Measurements from ENCODE around the gene AFAP1L2.

Gene AFAP1L2

DNA sequence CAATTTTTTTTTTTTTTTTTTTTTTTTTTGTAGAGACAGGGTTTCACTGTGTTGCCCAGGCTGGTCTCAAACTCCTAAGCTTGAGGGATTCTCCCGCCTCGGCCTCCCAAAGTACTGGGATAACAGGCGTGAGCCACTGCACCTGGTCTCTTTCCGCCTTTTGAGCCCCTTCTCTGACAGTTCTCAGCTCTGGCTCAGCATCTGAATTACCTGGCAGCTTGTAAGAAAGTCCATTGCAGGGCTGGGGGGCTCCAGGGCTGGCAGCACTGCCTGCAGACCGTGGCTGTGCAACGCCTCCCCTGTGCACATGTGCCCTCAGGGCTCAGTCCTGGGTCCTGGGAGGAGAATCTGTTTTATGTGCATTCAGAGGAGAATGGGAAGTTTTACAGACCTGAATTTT is 127.6 kb downstream of the AFAP1L2 start:
- Mint-ChIP-seq H3K36me3 (ENCODE audit: insufficient read depth) (no peaks in the 10 kb centered on the region), H3K27me3 (peaks cover 56% of the 10 kb centered on the region), H3K4me1 (no peaks in the 10 kb centered on the region), H3K9me3 (no peaks in the 10 kb centered on the region), H3K27ac (ENCODE audit: low read depth) (no peak overlapping the region), H3K4me3 (no peak overlapping the region)
- ATAC-seq (replicated peaks; ENCODE audit: extremely low read depth, poor library complexity, severe bottlenecking) (no peak), DNase-seq (ENCODE audit: low spot score in 2 of 2) (no peak)

DNA sequence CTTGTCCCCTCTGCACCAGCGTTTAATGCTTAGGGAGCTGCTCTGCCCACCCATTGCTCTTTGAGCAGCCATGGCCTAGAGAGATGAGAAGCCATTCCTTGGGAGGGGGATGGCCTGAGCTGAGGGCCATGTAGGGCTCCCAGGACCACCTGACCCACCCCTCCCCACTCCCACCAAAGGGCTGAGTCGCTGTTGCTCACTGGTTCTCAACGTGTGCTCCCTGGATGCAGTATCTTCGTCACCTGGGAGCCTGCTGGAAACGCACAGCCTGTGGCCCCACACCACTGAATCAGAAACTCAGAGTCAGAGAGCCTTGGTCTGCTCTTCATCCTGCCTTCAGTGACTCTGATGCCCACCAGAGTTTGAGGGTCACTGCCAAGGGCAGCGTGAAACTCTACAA is 128.2 kb downstream of the AFAP1L2 start:
- no peak overlapping the region for H3K27ac Mint-ChIP-seq (ENCODE audit: low read depth)
- no peaks in the 10 kb centered on the region for H3K36me3 Mint-ChIP-seq (ENCODE audit: insufficient read depth)
- H3K4me1 Mint-ChIP-seq, result no peaks in the 10 kb centered on the region
- no peak overlapping the region for H3K4me3 Mint-ChIP-seq
- ATAC-seq (replicated peaks; ENCODE audit: extremely low read depth, poor library complexity, severe bottlenecking) (no peak), DNase-seq (ENCODE audit: low spot score in 2 of 2) (no peak)
- peaks cover 62% of the 10 kb centered on the region for H3K27me3 Mint-ChIP-seq
- H3K9me3 Mint-ChIP-seq, result no peaks in the 10 kb centered on the region

DNA sequence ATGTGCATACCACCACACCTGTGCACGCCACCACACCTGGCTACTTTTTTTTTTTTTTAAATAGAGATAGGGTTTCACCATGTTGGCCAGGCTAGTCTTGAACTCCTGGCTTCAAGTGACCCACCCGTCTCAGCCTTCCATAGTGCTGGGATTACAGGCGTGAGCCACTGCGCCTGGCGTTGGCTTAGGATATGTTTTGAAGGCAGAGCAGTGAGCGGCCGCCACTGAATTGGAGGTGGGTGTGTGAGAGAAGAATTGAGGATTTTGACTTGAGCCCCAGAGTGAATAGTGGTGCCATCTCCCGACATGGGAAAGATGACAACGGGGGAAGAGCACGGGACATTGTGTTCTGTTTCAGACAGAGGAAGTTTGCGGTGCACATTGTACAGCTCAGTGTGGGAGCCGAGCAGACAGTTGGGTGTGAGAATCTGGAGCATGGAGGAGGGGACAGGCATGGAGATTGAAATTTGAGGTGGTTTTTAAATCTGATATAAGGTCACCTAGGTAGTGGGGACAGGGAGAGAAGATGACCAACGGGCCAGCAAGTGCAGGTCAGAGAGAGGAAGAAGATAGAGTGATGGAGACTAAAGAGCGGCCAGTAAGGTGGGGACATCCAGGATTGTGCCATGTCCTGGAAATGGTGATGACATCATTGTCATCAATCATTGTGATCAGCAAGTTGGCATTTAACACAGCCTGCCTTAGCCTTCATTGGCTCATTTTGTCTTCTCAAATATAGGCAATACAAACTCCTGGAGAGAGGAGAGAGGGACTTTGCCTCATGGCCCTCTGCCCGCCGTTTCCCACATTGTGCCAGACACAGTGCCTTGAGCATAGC is 129.5 kb downstream of the AFAP1L2 start:
- H3K4me3 Mint-ChIP-seq, result no peak overlapping the region
- no peaks in the 10 kb centered on the region for H3K9me3 Mint-ChIP-seq
- H3K27ac Mint-ChIP-seq (ENCODE audit: low read depth), result no peak overlapping the region
- DNase-seq (ENCODE audit: low spot score in 2 of 2), result no peak
- H3K36me3 Mint-ChIP-seq (ENCODE audit: insufficient read depth), result no peaks in the 10 kb centered on the region
- H3K27me3 Mint-ChIP-seq, result peaks cover 73% of the 10 kb centered on the region
- H3K4me1 Mint-ChIP-seq, result no peaks in the 10 kb centered on the region
- ATAC-seq (replicated peaks; ENCODE audit: extremely low read depth, poor library complexity, severe bottlenecking), result no peak

GRCh38 chr10:114273910-114274309 is 130.4 kb downstream of the AFAP1L2 start:
- Mint-ChIP-seq H3K27ac (ENCODE audit: low read depth) (no peak overlapping the region), H3K4me1 (no peaks in the 10 kb centered on the region), H3K36me3 (ENCODE audit: insufficient read depth) (no peaks in the 10 kb centered on the region), H3K27me3 (peaks cover 73% of the 10 kb centered on the region), H3K9me3 (no peaks in the 10 kb centered on the region), H3K4me3 (no peak overlapping the region)
- no peak for ATAC-seq (replicated peaks; ENCODE audit: extremely low read depth, poor library complexity, severe bottlenecking)
- DNase-seq (ENCODE audit: low spot score in 2 of 2), result no peak

GRCh38 chr10:114272696-114273095 is 131.6 kb downstream of the AFAP1L2 start:
- no peaks in the 10 kb centered on the region for H3K9me3 Mint-ChIP-seq
- no peaks in the 10 kb centered on the region for H3K4me1 Mint-ChIP-seq
- no peaks in the 10 kb centered on the region for H3K36me3 Mint-ChIP-seq (ENCODE audit: insufficient read depth)

GRCh38 chr10:114271779-114272167 is 132.5 kb downstream of the AFAP1L2 start:
- DNase-seq (ENCODE audit: low spot score in 2 of 2), result no peak
- Mint-ChIP-seq H3K27me3 (peaks cover 54% of the 10 kb centered on the region), H3K36me3 (ENCODE audit: insufficient read depth) (no peaks in the 10 kb centered on the region), H3K4me1 (no peaks in the 10 kb centered on the region), H3K9me3 (no peaks in the 10 kb centered on the region), H3K4me3 (no peak overlapping the region), H3K27ac (ENCODE audit: low read depth) (no peak overlapping the region)
- ATAC-seq (replicated peaks; ENCODE audit: extremely low read depth, poor library complexity, severe bottlenecking), result no peak

More at GRCh38 chr10:114272696-114273095, 131.6 kb downstream of the AFAP1L2 start:
- ATAC-seq (replicated peaks; ENCODE audit: extremely low read depth, poor library complexity, severe bottlenecking), result no peak
- H3K27ac Mint-ChIP-seq (ENCODE audit: low read depth), result no peak overlapping the region
- H3K27me3 Mint-ChIP-seq, result peaks cover 61% of the 10 kb centered on the region
- H3K4me3 Mint-ChIP-seq, result no peak overlapping the region
- no peak for DNase-seq (ENCODE audit: low spot score in 2 of 2)

GRCh38 chr10:114271075-114271778 is 133.1 kb downstream of the AFAP1L2 start:
- Mint-ChIP-seq H3K9me3 (no peaks in the 10 kb centered on the region), H3K4me1 (no peaks in the 10 kb centered on the region), H3K36me3 (ENCODE audit: insufficient read depth) (no peaks in the 10 kb centered on the region), H3K27ac (ENCODE audit: low read depth) (no peak overlapping the region), H3K27me3 (peaks cover 54% of the 10 kb centered on the region), H3K4me3 (no peak overlapping the region)
- ATAC-seq (replicated peaks; ENCODE audit: extremely low read depth, poor library complexity, severe bottlenecking) (no peak), DNase-seq (ENCODE audit: low spot score in 2 of 2) (no peak)

GRCh38 chr10:114266521-114266920 is 137.8 kb downstream of the AFAP1L2 start:
- ATAC-seq (replicated peaks; ENCODE audit: extremely low read depth, poor library complexity, severe bottlenecking) (no peak), DNase-seq (ENCODE audit: low spot score in 2 of 2) (no peak)
- Mint-ChIP-seq H3K9me3 (no peaks in the 10 kb centered on the region), H3K4me1 (no peaks in the 10 kb centered on the region), H3K27me3 (peaks cover 15% of the 10 kb centered on the region), H3K36me3 (ENCODE audit: insufficient read depth) (no peaks in the 10 kb centered on the region), H3K27ac (ENCODE audit: low read depth) (no peak overlapping the region), H3K4me3 (no peak overlapping the region)

DNA sequence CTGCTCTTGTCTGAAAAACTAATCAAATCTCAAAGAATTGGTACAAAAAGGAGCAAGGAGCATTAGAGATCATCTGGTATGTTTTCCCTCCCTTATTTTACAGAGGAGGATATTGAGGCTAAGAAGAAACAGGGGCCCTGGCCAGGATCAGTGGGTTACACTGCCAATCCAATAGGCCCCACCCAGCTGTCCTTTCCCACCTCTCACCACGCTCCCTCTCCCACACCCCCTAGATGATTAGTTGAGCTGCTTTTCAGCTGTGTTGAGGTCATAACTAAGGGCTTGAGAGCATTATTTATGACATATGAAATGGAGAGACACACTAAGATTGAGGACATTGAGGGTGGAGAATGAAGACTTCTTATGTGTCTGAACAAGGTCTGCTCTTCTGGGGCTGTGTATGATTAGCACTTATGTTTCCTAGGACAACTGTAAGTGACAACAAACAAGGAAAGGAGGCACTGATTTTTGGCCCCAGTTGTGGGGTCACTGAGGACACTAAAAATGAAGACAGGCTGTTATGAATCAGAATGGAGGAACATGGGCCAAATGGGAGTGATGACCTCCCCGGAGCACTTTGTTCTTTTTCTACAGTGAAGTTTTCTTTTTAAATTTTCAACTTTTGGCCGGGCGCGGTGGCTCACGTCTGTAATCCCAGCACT is 138.8 kb downstream of the AFAP1L2 start:
- DNase-seq (ENCODE audit: low spot score in 2 of 2) (no peak), ATAC-seq (replicated peaks; ENCODE audit: extremely low read depth, poor library complexity, severe bottlenecking) (no peak)
- H3K4me1 Mint-ChIP-seq, result no peaks in the 10 kb centered on the region
- H3K27me3 Mint-ChIP-seq, result peaks cover 5% of the 10 kb centered on the region
- H3K9me3 Mint-ChIP-seq, result no peaks in the 10 kb centered on the region
- H3K4me3 Mint-ChIP-seq, result no peak overlapping the region
- no peaks in the 10 kb centered on the region for H3K36me3 Mint-ChIP-seq (ENCODE audit: insufficient read depth)
- no peak overlapping the region for H3K27ac Mint-ChIP-seq (ENCODE audit: low read depth)

DNA sequence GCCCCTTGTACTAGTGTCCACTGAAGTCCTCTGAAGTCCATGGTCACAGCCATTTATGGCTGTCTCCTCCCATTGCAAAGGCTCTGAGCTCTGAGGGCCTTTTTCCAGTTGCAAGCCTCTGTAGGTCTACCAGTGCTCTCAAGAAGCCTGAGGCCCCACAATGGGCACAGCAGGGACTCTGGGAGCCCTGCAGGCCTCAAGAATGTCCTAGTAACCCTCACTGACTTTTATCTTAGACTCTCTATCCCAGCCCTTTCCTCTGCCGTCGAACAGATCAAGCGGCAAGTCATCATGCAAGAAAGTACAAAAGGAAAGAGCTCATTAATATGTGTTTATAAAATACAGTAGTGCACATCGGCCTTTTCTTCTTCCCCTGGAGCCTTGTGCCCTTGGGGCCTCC is 141.8 kb downstream of the AFAP1L2 start:
- ATAC-seq (replicated peaks; ENCODE audit: extremely low read depth, poor library complexity, severe bottlenecking) (no peak), DNase-seq (ENCODE audit: low spot score in 2 of 2) (no peak)
- no peak overlapping the region for H3K4me3 Mint-ChIP-seq
- H3K9me3 Mint-ChIP-seq, result no peaks in the 10 kb centered on the region
- no peak overlapping the region for H3K27ac Mint-ChIP-seq (ENCODE audit: low read depth)
- no peaks in the 10 kb centered on the region for H3K4me1 Mint-ChIP-seq
- no peaks in the 10 kb centered on the region for H3K36me3 Mint-ChIP-seq (ENCODE audit: insufficient read depth)
- H3K27me3 Mint-ChIP-seq, result no peaks in the 10 kb centered on the region

GRCh38 chr10:114261076-114261475 is 143.2 kb downstream of the AFAP1L2 start:
- no peak overlapping the region for H3K27ac Mint-ChIP-seq (ENCODE audit: low read depth)
- ATAC-seq (replicated peaks; ENCODE audit: extremely low read depth, poor library complexity, severe bottlenecking) (no peak), DNase-seq (ENCODE audit: low spot score in 2 of 2) (no peak)
- no peaks in the 10 kb centered on the region for H3K9me3 Mint-ChIP-seq
- H3K27me3 Mint-ChIP-seq, result no peaks in the 10 kb centered on the region
- no peaks in the 10 kb centered on the region for H3K36me3 Mint-ChIP-seq (ENCODE audit: insufficient read depth)
- H3K4me1 Mint-ChIP-seq, result no peaks in the 10 kb centered on the region
- no peak overlapping the region for H3K4me3 Mint-ChIP-seq

GRCh38 chr10:114260366-114260765 is 143.9 kb downstream of the AFAP1L2 start:
- no peak for ATAC-seq (replicated peaks; ENCODE audit: extremely low read depth, poor library complexity, severe bottlenecking)
- no peak overlapping the region for H3K4me3 Mint-ChIP-seq
- H3K27me3 Mint-ChIP-seq, result peaks cover 2% of the 10 kb centered on the region

GRCh38 chr10:114259824-114260223 is 144.5 kb downstream of the AFAP1L2 start:
- no peak overlapping the region for H3K27ac Mint-ChIP-seq (ENCODE audit: low read depth)
- ATAC-seq (replicated peaks; ENCODE audit: extremely low read depth, poor library complexity, severe bottlenecking) (no peak), DNase-seq (ENCODE audit: low spot score in 2 of 2) (no peak)
- H3K4me3 Mint-ChIP-seq, result no peak overlapping the region
- H3K9me3 Mint-ChIP-seq, result no peaks in the 10 kb centered on the region
- no peaks in the 10 kb centered on the region for H3K4me1 Mint-ChIP-seq
- peaks cover 8% of the 10 kb centered on the region for H3K27me3 Mint-ChIP-seq
- H3K36me3 Mint-ChIP-seq (ENCODE audit: insufficient read depth), result no peaks in the 10 kb centered on the region

More at GRCh38 chr10:114260366-114260765, 143.9 kb downstream of the AFAP1L2 start:
- H3K36me3 Mint-ChIP-seq (ENCODE audit: insufficient read depth), result no peaks in the 10 kb centered on the region
- H3K4me1 Mint-ChIP-seq, result no peaks in the 10 kb centered on the region
- H3K27ac Mint-ChIP-seq (ENCODE audit: low read depth), result no peak overlapping the region
- H3K9me3 Mint-ChIP-seq, result no peaks in the 10 kb centered on the region
- DNase-seq (ENCODE audit: low spot score in 2 of 2), result no peak

Measured in central memory CD8-positive, alpha-beta T cell (primary cell).